HG03439 (cell line): ENCODE measurements around the gene KLF13.

Source experiments
- ATAC-seq: cut with Tn5 transposase; IDR thresholded peaks from one replicate; pipeline ENCODE4 v1.9.1; 2021; ENCODE audit warnings: mild to moderate bottlenecking, moderate library complexity; ENCODE audit not compliant: unreplicated experiment

KLF13 gene

GRCh38 chr15:31326156-31326874, at the start of gene KLF13:
Gene KLF13, plus strand, starts transcription at chr15:31326835. Its CDS starts 378 bp downstream, at chr15:31327213.
- ATAC-seq, result peak; percentile 64

- ATAC-seq, result no peak
Observed at GRCh38 chr15:31277335-31278060, 49.1 kb upstream of the KLF13 start.

GRCh38 chr15:31278061-31278445, 48.6 kb upstream of the KLF13 start:
- no peak for ATAC-seq

DNA sequence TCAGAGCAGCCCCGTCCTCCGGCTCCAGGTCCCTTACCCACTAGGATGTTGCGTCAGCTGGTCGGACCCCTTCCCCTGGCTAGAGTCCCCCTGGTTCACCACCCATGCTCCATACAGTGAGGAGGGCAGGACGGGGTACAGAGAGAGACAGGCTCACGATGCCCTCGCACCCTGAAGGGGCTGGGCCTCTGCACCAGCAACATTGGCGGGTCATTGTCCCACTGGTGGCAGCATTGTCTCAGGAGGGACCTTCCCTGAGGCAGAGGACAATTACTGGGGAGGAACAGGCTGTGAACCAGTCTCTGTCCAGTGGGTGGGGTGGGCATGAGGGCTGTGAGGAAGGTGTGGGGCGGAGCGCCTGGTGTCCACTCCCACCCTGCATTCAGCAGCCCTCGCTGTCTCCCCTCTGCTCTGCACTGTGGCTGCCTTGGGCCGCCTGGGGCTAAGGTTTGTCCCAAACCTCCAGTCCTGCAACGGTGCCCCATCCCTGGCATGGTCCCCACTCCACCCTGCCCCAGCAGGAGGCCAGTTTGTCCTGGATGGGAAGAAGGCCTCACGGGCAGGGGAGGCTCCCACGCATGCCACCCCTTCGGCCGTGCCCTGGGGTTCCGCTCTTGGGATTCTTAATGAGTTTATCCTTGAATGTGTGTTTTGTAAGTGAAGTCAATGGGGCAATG, 48.0 kb upstream of the KLF13 start:
- ATAC-seq, result no peak

DNA sequence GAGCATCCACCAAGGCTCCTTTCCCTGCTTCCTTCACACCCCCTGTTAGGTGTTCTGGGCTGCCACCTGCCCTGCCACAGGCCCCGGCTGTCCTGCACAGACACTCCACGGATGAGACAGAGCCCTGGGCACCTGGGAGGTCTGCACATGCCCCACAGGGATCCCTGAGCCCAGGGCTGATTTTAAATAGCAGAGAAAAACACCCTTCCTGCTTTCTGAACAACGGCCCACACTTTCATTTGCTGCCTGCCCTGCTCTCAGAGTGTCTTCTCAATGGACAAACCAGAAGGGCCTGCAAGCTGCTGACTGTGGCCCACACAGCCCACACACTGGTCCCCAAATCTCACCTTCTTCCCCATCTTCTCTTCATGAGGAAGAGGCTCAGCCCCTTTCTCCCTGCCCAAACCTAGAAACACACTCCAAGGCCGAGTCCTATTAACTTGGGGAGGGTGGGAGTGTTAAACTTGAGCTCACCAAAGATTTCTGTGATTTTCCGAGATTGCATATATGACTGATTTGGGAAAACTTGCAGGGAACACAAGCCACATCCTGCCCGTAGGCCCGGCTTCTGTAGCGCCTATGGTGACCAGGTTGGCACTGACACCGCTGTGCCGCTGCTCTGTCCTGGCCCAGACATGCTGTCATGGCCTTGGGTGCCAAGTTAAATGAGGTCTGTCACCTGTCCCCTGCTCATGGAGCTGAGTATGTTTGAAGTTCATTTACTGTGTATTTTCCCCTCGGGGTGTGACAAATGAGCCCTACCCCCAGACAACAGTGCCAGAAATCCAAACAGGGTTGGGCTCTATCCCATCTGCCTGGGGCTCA, 47.2 kb upstream of the KLF13 start:
- no peak for ATAC-seq

- ATAC-seq, result no peak
Observed at GRCh38 chr15:31280046-31280830, 46.4 kb upstream of the KLF13 start.

DNA sequence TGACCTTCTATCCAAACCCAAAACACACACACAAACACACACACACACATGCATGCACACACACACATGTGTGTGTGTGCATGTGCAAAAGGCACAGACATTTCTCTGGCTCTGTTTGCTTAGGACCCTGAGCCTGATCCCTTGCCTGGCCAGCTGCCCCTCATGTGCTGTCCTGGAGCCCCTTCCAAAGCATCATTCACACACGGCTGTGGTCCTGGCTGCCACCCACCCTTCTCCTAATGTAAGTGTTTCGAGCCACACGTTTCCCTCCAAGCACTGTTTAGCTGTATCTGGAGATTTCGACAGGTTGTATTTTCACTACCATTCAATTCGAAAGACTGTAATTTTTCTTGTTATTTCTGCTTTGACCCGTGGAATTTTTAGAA, 45.8 kb upstream of the KLF13 start:
- no peak for ATAC-seq

- ATAC-seq, result no peak
Observed at GRCh38 chr15:31283043-31283442, 43.6 kb upstream of the KLF13 start.

GRCh38 chr15:31285772-31286261, 40.8 kb upstream of the KLF13 start:
- ATAC-seq, result no peak

DNA sequence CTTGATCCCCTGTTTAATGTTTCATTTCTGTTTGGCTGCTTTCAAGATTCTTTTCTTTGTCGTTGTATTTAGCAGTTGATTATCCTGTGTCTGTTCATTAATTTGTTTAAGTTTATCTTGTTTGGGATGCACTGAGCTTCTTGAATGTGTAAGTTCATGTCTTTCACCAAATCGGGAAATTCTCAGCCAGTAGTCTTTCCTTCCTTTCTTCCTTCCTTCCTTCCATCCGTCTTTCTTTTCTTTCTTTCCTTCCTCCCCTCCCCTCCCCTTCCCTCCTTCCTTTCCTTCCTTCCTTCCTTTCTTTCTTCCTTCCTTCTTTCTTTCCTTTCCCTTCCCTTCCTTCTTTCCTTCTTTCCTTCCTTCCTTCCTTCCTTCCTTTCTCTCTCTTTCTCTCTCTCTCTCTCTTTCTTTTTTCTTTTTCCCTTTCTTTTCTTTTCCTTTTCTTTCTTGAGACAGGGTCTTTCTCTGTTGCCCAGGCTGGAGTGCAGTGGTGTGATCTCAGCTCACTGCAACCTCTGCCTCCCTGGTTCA, 35.5 kb upstream of the KLF13 start:
- no peak for ATAC-seq

GRCh38 chr15:31292391-31293015, 34.1 kb upstream of the KLF13 start:
- ATAC-seq, result no peak

GRCh38 chr15:31293655-31294054, 33.0 kb upstream of the KLF13 start:
- ATAC-seq, result no peak

DNA sequence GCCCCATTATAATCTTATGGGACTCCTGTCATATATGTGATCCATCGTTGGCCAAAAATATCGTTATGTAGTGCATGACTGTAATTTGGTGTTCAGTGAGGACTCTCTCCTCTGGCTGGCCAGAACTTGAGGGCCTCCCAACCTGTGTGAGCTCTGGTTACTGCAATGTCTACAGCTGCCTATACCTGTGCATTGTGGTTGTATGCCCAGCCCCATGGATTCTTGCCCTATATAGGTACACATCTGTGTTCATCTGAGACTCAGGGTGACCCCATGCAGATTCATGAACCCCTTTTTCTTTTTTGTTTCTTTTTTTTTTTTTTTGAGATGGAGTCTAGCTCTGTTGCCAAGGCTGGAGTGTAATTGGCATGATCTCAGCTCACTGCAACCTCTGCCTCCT, 32.6 kb upstream of the KLF13 start:
- ATAC-seq, result no peak

DNA sequence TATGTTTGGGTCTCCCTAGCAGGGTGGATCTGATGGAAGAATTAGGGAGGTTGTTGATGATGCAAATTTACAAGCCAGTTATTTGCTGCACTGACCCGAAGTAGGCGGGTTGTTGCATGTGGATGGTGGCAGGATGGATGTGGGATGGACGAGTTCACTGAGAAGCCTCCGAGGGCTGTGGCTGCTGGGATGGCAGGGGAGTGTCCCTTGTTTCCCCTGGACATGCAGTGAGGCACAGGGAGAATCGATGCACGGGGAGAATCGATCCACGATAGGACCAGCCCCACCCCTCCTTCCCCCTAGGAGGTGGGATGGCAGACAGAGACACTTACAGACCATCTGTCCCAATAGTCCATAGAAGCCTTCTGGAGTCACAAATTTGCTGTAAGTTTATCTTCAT, 31.0 kb upstream of the KLF13 start:
- ATAC-seq, result no peak

- no peak for ATAC-seq
Observed at GRCh38 chr15:31296219-31296645, 30.4 kb upstream of the KLF13 start.

DNA sequence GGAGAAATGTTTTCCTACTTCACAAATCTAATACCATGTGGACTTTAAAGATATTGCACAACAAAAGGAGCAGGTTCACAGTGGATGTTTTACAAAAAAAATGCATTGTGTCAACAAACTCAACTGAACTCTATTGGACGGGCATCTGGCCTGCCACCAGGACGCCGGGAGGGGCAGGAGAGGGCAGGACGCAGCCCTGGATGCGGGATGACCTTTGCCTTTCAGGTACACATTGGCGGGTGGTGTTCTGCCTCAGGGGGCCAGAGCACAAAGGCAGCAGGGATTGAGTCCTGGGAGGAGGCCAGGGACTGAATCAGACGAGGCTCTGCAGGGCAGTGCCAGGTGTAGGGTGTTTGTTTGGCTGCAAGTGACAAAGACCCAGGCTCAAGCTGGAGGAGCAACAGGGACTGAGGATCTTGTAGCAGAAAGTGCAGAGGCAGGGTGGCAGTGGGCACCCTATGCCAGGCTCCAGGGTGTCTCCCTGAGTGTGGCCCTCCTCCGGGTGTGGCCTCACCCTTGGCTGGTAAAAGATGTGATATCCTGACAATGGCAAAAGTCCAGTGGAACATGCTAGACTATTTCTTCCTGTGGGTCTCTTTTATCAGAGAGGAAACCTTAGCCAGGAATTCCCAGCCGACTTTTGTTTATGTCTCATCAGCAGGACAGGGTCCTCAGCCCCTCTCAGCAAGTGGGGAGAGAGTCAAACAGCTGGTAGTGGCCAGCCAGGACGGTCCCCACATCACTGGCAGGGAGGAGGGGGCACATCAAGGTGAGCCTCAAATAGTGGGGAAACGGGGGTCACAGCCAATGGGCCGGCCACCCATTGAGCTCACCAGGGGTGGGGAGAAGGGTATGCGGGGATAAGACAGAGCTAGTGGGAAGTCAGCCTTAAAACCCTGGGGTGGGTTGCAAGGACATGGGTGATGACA, 29.7 kb upstream of the KLF13 start:
- ATAC-seq, result no peak

- ATAC-seq, result no peak
Observed at GRCh38 chr15:31297575-31298456, 28.8 kb upstream of the KLF13 start.
